CD4-positive, alpha-beta T cell treated with Interleukin-6 for 4 hours (primary cell): ENCODE results near the gene FAU.

Experiments used
- DNase-seq: peaks from one replicate; pipeline ENCODE4 v3.0.0-alpha.2; 2020; ENCODE audit warnings: mixed read lengths

The FAU gene

GRCh38 chr11:65072631-65072966 lies 49.3 kb downstream of the FAU start:
- DNase-seq, result no peak

- DNase-seq, result no peak
Measured at GRCh38 chr11:65071907-65072630, 49.9 kb downstream of the FAU start.
